Glomerular visceral epithelial cell (primary cell): ENCODE data around the gene CEP152.
"Not testable (repeated sequence)": the region's sequence is repeated elsewhere in the genome, so short reads cannot be mapped to it uniquely, and the experiment has no call there.

ENCODE experiments used
- DNase-seq: peaks from one replicate; pipeline ENCODE4 v3.0.0-alpha.2; 2016; ENCODE audit errors: extremely low spot score

The CEP152 gene

DNA sequence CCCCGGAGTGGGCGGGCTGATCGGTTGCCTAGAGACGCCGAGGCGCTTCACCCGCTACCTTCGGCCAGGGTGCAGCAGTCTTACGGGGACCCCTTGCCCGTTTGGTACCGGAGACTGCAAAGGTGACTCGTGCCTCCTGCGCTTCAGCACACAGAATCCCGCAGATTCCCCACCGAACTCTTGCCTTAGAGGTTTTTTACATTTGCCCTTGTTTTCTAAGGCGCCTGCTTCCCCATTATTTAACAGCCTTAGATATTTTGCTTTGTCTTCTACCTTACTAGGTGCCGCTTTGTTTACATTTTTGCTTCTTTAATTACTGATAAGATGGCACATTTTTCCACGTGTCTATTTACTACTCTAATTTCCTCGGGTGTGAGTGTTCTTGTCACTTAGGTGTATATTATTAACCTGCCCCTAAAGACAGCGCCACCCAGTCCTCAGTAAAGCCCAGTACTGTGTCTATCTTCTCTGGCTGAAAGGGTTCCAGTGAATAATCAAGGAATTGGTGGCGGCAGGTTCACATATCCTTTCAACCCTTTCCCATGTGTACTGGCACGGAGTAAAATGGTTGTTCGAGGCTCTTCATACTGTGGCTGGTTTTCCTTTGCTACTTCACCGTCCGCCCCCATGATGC, 573 bp upstream of the CEP152 start:
- DNase-seq = no peak

DNA sequence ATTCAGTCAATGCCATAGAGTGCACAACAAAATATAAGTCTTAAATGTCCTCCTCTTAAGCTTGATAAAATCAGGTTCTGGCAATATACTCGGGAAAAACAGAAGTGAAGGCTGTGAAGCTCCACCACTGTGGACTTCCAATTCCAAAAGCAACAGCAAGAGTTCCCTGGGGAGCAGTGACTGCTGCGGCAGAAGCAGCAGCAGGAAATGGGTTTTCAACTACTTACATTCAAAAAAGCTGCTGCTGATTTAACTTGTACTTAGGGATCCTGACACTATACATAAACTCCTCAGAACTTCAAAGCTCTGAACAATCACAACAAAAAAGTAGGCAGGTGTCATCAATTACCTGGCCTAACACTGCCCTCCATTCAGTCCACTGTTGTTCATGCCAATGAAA, 4.7 kb downstream of the CEP152 start:
- no peak for DNase-seq

DNA sequence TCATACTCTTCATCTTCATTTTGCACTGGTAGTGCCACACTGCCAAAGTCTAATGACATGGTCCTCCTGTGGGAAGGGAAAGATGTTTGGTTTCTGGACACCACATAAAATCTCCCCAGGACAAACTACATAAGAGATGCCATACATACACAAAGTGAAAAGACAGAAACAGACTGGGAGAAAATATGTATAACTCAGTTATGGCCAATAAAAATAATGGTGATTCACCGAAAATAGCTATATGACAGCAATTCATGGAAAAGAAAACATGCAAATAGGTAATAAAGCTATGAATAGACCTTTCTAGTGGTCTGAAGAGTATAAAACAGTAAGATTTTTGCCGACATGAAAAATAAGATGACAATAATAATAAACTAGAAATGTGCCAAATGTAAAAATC, 5.3 kb downstream of the CEP152 start:
- DNase-seq = no peak

GRCh38 chr15:48803877-48804276, 7.0 kb downstream of the CEP152 start:
- DNase-seq = no peak

DNA sequence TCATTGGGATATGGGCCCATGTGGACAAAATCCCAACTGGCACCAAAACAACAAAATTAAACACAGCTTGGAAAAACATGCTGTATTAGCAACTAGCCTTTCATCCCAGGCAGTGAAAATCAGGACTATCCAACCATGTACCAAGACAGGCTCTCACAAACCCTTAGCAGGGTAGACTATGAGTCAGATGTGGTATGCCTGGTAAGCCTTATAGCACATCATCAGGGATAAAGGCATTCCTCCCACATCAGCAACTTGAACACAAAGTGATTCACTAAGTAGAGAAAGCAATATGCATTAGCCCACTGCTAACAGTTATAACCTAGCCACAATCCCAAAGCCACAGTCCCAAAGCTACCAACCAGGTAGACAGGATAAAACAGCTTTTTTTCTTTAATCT, 8.0 kb downstream of the CEP152 start:
- DNase-seq = peak; percentile 89

DNA sequence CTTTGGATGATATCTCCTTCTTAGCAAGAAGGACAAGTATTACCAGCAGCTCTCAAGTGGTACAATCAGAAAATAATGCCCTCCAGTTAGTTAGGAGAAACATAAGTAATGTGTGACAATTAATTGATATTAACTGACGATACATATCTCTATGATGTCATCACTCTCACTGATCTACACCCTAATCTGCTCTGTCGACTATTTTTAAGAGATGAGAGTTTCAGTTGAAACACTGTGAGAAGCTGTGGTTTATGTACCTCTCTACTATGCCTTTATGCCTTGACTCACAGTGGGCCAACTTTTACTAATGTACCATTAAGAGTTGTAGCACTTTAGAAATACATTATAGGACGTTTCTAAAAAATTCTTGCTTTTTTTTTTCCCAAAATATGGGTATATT, 8.6 kb downstream of the CEP152 start:
- DNase-seq = no peak

DNA sequence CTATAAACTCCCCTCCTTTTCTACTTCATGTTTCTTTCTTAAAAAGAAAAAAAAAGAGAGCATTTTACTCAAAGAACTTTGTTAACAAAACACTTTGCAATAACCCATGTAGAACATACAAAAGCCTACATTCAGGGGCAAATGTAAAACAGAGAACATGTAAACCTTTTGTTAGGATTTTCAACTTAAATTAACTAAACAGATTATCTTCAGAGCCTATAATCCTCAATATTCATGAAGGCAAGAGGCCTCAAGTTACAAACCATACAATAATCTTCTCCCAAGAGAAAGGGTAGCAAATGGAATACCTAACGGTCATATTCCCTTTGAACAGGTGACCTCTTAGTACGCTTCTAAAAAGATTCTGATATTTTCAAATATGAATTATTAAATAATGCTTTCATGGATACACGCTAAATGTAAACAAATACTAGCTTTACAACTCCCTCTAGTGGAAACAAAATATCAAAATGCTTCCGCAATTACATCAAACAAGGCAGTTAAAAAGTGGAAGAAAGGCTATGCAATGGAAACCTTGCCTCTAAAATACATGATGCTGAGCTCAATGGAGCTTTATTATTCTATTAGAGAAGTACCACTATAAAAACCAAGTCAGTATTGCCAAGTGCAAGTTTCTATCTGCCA, 9.9 kb downstream of the CEP152 start:
- DNase-seq = no peak

DNA sequence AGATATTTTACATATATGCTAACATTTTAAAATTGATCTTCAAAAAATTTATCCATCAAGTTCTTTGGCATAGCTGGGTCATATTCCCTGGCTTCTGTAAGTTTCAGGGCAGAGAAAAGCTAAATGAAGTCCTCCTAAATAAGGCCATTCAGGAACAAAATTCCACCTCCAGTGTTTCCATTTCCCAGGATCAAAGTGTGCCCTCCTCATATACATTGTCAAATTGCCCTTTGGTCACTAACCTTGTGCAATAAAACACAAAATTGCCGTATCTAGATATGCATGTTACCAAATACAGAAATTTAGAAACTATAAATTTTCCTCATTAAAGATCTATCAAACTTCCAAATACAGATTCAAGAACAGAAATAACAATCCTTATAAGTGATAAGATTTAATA, 10.6 kb downstream of the CEP152 start:
- DNase-seq = no peak

DNA sequence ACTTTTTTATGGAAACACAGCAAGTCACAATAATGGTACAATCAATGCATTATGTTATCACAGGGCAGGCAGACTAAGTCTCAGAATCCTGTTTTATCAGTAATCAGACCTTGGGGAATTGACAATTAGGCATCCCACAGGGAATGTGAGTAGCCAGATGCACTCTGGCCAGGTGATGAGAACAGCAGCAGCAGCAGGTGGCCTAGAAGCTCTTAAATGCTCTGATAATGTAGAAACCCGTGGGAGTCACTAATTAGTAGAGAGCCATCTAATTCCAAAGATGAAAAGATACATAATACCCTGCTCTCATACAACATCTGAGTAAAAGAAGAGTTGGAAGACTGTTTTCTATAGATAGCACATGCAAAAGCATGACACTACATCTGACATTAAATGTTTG, 12.6 kb downstream of the CEP152 start:
- DNase-seq = no peak

GRCh38 chr15:48796930-48797329, 13.9 kb downstream of the CEP152 start:
- peak; percentile 72 for DNase-seq

DNA sequence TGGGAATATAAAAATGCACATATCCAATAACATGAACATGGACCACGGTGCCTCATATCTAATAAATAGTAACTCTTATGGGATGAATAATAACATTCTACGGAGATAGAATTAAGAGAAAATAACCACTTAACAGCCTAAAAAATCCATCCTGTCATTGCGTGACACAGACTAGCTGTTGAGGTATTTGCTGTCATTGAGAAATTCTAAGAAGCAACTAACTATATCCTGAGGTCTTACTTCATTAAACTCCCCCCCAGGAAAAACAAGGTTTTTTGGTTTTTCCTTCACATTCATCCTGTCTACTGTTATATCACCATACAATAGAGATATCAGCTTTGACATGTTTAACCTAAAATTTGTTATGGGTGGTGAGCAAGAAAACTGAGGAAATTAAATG, 14.3 kb downstream of the CEP152 start:
- no peak for DNase-seq

GRCh38 chr15:48795901-48796300, 15.0 kb downstream of the CEP152 start:
- DNase-seq = no peak

DNA sequence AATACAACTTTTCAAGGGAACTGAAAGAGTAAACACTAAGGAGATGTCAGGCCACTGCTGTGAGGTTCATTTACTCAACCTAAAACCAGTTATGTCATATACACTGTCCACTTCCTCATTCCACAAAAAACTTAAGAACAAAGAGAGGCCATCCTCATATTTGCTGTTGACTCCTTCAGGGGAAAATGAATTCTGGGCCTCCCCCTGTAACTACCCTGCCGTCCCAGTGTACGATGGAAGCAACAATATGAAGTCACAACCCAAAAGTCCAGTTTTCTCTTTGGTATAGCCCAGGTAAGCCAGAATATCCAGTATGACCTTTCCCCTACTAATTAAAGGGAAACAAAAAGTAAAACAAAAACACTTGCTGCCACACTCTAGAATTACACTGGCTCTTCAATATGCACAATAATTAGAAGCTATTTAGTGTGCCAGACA, 16.2 kb downstream of the CEP152 start:
- peak; percentile 40 for DNase-seq

GRCh38 chr15:48792408-48792807, 18.5 kb downstream of the CEP152 start:
- no peak for DNase-seq

GRCh38 chr15:48790466-48791115, 20.3 kb downstream of the CEP152 start:
- not testable (repeated sequence) for DNase-seq

GRCh38 chr15:48785712-48786111, 25.2 kb downstream of the CEP152 start:
- no peak for DNase-seq

- no peak for DNase-seq
These were observed 25.7 kb downstream of the CEP152 start for GRCh38 chr15:48785195-48785594.

- no peak for DNase-seq
These were observed 26.1 kb downstream of the CEP152 start for GRCh38 chr15:48784756-48785155.

- no peak for DNase-seq
These were observed 28.0 kb downstream of the CEP152 start for GRCh38 chr15:48782911-48783310.

DNA sequence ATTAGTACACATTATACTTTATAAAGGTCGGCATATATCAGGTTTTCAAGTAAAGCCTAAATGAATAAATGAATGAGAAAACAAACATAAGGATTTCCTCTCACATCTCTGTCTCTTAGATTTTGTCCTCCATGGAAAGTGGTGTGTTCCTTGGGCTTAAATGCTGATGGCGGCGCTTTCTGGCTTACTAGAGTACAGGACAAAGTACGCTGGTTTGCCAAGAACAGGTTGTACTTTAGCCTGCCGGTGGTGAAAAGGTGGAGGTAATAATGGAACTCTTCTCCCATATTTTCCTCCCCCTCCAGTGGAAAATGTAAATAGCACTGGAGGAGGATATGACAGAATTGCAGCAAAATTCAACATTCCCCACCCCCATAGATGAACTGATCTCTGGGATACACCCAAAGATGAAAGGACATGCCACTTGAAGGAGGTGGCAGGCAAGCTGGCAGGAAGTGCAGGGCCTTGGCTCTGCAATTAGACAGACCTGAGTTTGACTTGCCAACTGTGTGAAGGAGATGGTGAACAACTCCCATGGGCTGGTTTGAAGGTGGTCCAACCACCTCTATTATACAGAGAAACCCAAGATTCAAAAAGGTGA, 29.3 kb downstream of the CEP152 start:
- DNase-seq = no peak

- DNase-seq = no peak
These were observed 29.9 kb downstream of the CEP152 start for GRCh38 chr15:48781017-48781416.

GRCh38 chr15:48778331-48778730, 32.5 kb downstream of the CEP152 start:
- DNase-seq = no peak
